Measurements from ENCODE around the gene ARHGEF37. TPM values are rescaled to one million over a fixed set of nuclear protein-coding genes. Genes with fewer than 3 reads are reported as not detected.
A peak's percentile ranks its signal among the peaks of the same experiment; 100 is the strongest.

Gene ARHGEF37
- 0.39 and 0.42 TPM in 2 replicates for total RNA-seq (2021)
- long read RNA-seq: 0 reads

GRCh38 chr5:149581192-149581861, at the start of gene ARHGEF37:
Gene ARHGEF37 (plus strand): TSS chr5:149581498. CDS start chr5:149597770, 16,272 bp downstream.
- H3K79me2 ChIP-seq (ENCODE audit: insufficient read depth, low read length): no peaks in the 10 kb centered on the region
- no peaks in the 10 kb centered on the region for H4K20me1 ChIP-seq (ENCODE audit: control insufficient read depth, insufficient read depth, insufficient read length)
- H4K91ac ChIP-seq (ENCODE audit: insufficient read length, low read depth, low read length): no peak within 1 kb of the TSS
- H3K9me3 Mint-ChIP-seq: no peaks in the 10 kb centered on the region
- peaks cover 8% of the 10 kb centered on the region for H3K23me2 ChIP-seq (ENCODE audit: insufficient read length, low read depth, low read length, poor library complexity, severe bottlenecking)
- no peak within 1 kb of the TSS for H2BK12ac ChIP-seq (ENCODE audit: insufficient read length, low read depth, low read length)
- H3K4me2 ChIP-seq (ENCODE audit: insufficient read depth, insufficient read length, low read length): peak within 1 kb of the TSS; percentile 58
- peak within 1 kb of the TSS; percentile 68 to 86 for H3K4me3 Mint-ChIP-seq
- no peak within 1 kb of the TSS for H2BK20ac ChIP-seq (ENCODE audit: low read depth, low read length, poor library complexity, severe bottlenecking)
- no peak within 1 kb of the TSS for H3K14ac ChIP-seq (ENCODE audit: insufficient read depth, low read length)
- no peak within 1 kb of the TSS for H2AFZ ChIP-seq (ENCODE audit: low read length)
- DNase-seq: peak; percentile 55
- no peaks in the 10 kb centered on the region for H3K4me1 ChIP-seq (ENCODE audit: insufficient read depth, low read length)
- H4K5ac ChIP-seq (ENCODE audit: insufficient read length, low read depth, low read length): no peak within 1 kb of the TSS
- H3K4me1 Mint-ChIP-seq: peaks cover 14 to 16% of the 10 kb centered on the region in 2 experiments
- WGBS (ENCODE audit: extremely low coverage, insufficient read length, low lambda C conversion rate): no CpG with 5 or more reads among the region's 56 CpGs
- H3K4ac ChIP-seq (ENCODE audit: low read depth, low read length): no peak within 1 kb of the TSS
- H2BK5ac ChIP-seq (ENCODE audit: insufficient read length, low read length): no peak within 1 kb of the TSS
- no peak within 1 kb of the TSS for H4K8ac ChIP-seq (replicated peaks; ENCODE audit: insufficient read length, low read depth, low read length)
- H3T11ph ChIP-seq (ENCODE audit: low read length): no peak within 1 kb of the TSS
- TF ChIP-seq, protein P1, sequence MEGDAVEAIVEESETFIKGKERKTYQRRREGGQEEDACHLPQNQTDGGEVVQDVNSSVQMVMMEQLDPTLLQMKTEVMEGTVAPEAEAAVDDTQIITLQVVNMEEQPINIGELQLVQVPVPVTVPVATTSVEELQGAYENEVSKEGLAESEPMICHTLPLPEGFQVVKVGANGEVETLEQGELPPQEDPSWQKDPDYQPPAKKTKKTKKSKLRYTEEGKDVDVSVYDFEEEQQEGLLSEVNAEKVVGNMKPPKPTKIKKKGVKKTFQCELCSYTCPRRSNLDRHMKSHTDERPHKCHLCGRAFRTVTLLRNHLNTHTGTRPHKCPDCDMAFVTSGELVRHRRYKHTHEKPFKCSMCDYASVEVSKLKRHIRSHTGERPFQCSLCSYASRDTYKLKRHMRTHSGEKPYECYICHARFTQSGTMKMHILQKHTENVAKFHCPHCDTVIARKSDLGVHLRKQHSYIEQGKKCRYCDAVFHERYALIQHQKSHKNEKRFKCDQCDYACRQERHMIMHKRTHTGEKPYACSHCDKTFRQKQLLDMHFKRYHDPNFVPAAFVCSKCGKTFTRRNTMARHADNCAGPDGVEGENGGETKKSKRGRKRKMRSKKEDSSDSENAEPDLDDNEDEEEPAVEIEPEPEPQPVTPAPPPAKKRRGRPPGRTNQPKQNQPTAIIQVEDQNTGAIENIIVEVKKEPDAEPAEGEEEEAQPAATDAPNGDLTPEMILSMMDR (conservative IDR thresholded peaks at IDR 0.05): no peak
- no peak within 1 kb of the TSS for H3K27ac ChIP-seq (ENCODE audit: insufficient read length, low read depth, low read length)
- H2AK5ac ChIP-seq (ENCODE audit: insufficient read length, low read length): no peak within 1 kb of the TSS
- no peaks in the 10 kb centered on the region for H3K79me1 ChIP-seq (ENCODE audit: insufficient read depth, low read depth, low read length, poor library complexity, severe bottlenecking)
- no peaks in the 10 kb centered on the region for H3K9me3 ChIP-seq (ENCODE audit: control insufficient read depth, low read depth, low read length)
- no peak within 1 kb of the TSS for H2BK120ac ChIP-seq (ENCODE audit: low read depth, low read length, poor library complexity, severe bottlenecking)
- no peak within 1 kb of the TSS for H3K27ac Mint-ChIP-seq
- H3K27me3 Mint-ChIP-seq (ENCODE audit: low read depth): peaks cover 47% of the 10 kb centered on the region
- H3K23ac ChIP-seq (ENCODE audit: insufficient read length, low read depth, low read length): no peak within 1 kb of the TSS
- no peak within 1 kb of the TSS for H3K9ac ChIP-seq (ENCODE audit: extremely low read depth, insufficient read length, low read length)
- no peak within 1 kb of the TSS for H3K18ac ChIP-seq (ENCODE audit: insufficient read length, low read depth, low read length)
- no peak within 1 kb of the TSS for H3K56ac ChIP-seq (ENCODE audit: insufficient read length, low read depth, low read length)
- H3K27me3 ChIP-seq (ENCODE audit: insufficient read depth, low read length): peaks cover 3% of the 10 kb centered on the region
- no peaks in the 10 kb centered on the region for H3K36me3 Mint-ChIP-seq (ENCODE audit: insufficient read depth in 1 of 3, low read depth in 3 of 3)
- H2BK15ac ChIP-seq (ENCODE audit: low read depth, low read length): no peak within 1 kb of the TSS
